Muscle of back (tissue), 11 donors: ENCODE results near the gene AMBP. TPM values are rescaled to one million over a fixed set of nuclear protein-coding genes. Genes with fewer than 3 reads are reported as not detected.
"Not testable (repeated sequence)": the region's sequence is repeated elsewhere in the genome, so short reads cannot be mapped to it uniquely, and the experiment has no call there.

Experiments
- DNase-seq, 3 donors: peaks; one replicate each; pipeline versions ENCODE4 v3.0.0 to v3.0.0-alpha.2; 2013
- polyA plus RNA-seq, 10 donors: library from polyadenylated mRNA; unstranded; fragments of 120-200 nt; gene quantifications; one replicate each; pipeline ENCODE4 v1.2.1, GENCODE V29; 2013; ENCODE audit not compliant: insufficient read length in 10 of 10

The AMBP gene
- polyA plus RNA-seq, 10 donors: 0.15 to 2.4 (median 0.68) TPM; not detected in 7

DNA sequence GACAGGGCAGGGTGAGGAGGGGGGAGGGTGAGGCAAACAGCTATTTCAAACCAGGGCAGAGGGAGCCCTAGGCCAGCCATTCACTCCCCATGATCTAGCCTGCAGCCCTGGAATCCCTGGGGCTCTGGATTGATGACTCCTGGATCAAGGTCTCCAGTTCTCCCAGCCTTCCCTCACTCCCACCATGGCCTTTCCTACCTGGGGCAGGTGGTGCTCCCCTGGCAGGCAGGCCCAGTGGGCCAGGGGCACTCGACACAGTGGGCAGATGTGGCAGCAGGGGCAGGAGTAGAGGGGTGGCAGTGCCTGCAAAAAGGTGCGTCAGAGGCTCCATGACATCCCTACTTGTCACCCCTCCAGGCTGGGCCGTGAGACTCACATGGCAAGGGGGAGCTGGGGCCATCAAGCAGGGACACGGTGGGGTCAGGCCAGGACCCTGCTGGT, 15.0 kb upstream of the AMBP start:
- no peak for DNase-seq

DNA sequence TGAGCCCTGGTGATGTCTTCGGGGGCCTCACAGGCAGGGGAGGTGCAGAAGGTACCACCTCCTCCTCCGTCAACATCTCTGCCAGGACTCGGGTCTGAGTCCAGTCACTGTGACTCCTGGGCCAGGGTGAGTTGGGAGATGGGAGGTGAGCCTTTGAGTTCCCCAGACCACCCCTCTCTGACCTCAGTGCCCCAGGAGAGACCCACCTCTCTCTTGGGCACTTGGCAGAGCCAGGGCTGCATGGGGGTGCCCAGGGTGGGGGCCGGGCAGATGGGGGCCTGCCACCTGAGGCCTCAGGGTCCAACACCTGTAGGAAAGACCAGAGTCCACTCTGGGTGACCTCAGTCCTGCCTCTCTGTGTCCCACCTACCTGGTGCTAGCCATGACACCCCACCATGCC, 14.2 kb upstream of the AMBP start:
- DNase-seq: no peak

DNA sequence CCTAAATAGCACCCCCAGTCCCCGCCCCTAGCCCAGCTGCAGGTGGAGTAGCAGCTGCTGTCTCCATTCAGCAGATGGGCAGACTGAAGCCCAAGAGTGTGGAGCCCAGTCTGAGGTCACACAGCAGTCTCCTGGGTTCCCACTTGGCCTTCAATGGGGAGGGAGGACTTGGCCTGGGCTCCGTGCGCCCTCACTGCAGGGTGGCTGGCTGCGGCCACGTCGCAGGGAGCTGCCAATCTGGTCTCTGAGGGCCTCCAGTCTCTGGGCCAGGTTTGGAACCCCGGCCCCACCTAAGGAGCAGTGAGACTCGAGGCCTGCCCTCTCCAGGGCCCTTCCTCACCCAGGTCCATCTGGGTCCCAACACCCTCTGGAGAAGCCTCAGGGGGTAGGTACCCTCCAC, 13.6 kb upstream of the AMBP start:
- DNase-seq: no peak

DNA sequence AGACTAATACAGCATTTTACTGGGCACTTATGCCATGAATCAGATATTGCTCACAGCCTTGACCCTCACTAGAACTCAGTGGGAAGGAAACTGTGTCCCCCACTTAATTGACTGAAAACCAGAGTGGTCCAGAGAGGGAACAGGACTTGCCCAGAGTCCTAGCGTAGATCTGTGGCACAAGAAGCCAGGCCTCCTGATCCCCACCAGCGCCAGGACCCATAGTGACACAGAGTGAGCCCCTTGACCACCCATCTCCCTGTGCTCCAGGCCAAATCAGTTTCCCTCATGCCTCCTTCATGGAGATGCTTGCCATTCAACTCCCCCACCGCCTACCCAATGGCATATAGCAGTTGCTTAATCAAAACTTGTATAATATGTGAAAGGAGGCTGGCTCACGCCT, 12.7 kb upstream of the AMBP start:
- no peak for DNase-seq

DNA sequence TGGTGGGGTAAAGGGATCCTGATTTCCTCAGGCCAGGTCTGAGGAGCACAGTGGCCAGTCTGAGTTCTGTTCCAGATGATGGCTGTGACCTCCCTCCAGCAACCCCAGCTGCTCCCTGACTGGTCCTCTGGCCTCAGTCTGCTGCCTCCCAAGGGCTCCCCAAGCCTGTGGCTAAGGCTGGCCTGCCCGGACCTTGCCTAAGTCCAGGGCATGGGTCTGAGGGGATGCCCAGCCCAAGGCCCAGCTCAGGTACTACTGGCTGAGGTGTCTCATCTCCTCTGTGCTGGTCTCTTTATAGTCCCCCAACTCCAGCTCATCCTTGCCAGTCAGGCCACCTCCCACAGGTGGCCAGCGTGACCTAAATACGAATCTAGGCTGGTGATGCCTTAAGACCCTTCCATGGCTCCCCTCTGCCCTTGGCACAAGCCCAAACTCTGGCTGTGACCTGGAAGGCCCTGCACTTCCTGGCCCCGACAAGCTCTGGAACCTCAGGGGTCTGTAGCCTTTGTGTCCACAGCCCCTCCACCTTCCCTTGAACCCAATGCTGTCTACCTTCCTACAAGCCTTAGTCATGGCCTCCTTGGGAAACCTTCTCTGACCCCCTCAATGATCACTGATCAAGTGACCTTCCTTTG, 11.2 kb upstream of the AMBP start:
- no peak for DNase-seq

DNA sequence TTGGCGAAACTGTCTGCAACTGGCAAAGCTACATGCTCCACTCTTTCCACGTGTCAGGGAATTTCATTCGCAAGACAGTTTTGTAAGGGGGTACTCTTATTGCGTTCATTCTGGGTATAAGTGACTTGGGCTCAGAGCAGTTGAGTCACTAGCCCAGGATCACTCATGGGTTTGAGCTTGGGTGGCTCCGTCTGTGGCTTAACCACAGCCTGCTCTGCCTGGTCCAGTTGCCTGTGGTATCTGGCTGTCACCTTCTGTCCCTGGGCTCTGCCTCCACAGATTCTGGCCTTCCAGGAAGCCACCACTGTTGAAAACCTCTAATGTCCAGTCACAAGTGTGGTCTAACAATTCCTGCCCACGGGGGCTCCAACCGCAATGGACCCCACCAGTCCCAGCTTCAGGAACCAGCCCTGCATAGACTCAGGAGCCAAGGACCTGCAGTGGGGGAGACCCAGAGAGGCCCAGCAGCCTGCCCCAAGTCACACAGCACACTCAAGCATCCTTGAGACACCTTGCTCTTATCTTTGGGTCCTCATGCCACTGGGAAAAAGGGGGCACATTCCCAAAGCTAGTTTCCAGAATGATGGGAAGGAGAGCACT, 10.6 kb upstream of the AMBP start:
- no peak for DNase-seq

DNA sequence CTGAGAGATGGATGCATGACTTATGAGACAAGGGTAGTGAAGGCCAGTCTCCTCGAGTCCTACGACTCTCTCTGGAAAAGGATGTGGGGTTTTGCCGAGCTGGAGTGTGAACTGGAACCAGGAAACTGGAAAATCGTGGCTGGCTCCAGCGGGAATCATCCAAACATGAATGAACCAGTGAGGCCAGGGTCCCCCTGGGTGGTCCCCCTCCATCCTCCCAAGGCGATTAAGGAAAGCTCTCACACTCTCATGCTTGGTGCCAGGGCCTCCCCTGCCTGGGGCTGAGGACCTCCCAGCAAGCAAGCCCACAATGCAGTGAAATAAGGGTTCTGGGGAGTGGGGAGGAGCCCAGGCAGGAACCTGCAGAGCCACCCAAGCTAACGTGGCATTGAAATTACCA, 9.6 kb upstream of the AMBP start:
- DNase-seq: no peak

DNA sequence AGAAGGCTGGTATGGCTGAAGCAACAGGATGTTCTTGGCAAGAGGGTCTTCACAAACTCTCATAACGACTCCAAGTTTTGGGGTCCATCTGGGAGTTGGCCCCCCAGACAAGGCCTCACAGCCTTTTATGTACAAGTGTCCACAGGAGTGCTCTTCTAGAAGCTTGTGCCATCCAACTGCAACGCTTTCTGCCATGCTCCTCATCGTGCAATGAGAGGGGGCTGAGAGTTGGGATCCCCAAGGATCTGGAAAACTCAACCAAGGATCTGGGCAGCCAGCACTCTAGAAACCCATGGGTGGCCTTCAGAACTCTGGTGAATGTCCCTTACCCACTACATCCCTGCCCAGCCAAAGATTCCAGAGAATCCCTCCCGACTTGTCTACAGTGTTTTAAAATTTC, 8.5 kb upstream of the AMBP start:
- DNase-seq: no peak

DNA sequence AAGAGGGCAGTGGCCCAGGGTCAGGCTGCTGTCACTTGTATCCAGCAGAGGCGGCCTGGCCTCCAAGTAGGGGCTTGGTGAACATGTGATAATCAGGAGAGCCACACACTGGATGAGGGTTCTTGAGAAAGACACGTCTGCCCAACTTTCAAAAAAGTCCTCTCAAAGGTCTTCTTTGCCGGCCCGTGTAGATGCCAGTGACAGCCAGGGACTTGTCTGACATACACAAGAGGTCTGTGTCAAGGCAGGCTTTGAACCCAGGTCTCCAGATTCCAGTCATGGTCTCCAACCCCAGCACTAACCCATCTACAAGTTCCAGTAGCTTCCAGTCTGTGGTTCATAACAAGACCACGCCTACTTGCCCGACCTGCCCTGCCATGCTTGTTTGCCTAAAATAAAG, 7.9 kb upstream of the AMBP start:
- no peak for DNase-seq

DNA sequence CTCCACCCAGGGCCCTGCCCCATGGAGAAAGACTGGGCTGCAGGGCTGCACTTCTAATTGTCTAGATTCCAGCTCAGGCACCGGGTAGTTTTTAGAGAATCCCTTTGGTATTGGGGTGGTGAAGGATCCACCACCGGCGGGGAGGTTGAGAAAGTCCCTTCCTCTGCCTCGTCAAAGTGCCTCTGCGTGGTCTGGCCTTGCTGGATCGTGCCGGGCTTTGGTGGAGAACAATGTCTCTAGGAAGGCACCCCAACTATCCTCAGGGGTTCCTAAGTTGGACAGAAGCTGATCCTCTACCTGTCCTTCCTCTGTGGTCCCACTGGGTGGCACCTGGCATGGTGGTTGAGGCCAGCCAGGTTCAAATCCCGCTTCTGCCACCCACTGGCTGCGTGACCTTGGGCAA, 7.3 kb upstream of the AMBP start:
- no peak for DNase-seq

DNA sequence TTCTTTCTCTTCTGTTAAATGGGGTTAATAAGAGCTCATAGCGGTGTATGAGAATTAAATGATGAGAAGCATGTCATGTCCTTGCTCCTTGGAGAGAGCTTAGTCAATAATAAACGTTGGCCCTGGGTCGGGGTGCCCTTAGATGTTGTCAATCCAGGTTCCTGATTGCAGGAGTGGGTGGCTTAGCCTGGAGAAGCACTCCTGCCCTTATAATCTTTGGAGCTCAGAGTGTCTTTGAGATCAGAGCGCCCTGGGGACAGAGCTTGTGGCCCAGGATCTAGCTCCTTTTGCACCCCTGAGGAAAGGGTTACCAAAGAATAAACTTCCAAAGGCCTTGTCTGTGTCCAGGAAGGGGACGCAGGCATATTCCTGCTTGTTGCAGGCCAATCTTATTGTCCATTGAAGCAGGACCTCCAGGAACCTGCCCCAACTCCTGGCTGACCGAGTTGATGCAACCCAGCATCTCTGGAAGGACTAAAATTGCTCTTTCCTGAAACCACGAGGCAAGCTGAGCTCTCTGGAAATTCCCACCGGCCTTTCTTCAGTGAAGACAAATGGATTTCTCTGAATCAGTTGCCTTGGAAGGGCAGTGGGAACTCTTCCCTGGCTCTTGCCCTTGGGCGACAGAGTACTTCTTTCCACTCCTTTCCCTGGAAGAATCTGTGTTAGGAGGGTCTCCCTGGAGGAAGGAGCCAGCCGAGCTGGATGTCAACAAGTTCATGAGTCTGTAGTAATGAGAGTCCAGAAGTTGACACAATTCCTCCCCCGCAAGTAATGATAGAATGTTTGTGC, 6.4 kb upstream of the AMBP start:
- peak in 2 of 3 donors; percentile 32 to 63 for DNase-seq

DNA sequence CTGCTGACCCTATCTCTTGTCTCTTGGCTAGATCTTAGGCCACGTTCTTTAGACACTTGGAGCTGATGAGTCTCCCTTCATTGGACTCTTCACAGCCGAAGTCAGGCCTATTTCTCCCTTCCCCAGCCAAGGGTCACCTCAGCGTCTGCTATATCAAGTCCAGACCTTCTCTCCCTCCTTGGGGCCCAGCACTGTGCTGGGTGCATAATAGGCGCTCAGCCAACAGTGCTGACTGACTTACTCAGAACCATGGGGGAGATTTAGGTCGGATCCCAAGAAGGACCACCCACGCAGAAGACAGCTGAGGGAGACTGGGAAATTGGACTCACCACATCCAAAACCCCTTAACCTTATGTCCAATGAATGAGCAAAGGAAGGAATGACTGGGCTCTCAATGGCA, 5.6 kb upstream of the AMBP start:
- DNase-seq: no peak

DNA sequence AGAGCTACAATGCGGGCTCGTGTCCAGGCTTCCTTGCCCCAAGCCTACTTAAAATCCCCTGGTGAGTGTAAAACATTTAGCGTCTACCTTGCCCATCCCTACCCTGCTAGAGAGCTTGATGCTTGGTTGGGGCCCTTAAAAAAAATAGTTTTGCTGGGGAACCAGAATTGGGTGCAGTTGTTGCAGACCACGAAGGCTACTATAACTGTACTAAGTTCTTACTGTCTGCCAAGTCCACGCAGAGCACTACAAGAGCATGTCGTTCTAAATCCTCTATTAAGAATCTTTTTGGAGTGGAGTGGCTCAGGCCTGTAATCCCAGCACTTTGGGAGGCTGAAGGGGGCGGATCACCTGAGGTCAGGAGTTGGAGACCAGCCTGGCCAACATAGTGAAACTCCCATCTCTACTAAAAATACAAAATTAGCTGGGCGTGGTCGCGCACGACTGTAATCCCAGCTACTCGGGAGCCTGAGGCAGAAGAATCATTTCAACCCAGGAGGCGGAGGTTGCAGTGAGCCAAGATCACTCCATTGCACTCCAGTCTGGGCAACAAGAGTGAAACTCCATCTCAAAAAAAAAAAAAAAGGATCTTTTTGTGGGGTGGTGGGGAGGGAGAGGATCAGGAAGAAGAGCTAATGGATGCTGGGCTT, 4.8 kb upstream of the AMBP start:
- not testable (repeated sequence) for DNase-seq

DNA sequence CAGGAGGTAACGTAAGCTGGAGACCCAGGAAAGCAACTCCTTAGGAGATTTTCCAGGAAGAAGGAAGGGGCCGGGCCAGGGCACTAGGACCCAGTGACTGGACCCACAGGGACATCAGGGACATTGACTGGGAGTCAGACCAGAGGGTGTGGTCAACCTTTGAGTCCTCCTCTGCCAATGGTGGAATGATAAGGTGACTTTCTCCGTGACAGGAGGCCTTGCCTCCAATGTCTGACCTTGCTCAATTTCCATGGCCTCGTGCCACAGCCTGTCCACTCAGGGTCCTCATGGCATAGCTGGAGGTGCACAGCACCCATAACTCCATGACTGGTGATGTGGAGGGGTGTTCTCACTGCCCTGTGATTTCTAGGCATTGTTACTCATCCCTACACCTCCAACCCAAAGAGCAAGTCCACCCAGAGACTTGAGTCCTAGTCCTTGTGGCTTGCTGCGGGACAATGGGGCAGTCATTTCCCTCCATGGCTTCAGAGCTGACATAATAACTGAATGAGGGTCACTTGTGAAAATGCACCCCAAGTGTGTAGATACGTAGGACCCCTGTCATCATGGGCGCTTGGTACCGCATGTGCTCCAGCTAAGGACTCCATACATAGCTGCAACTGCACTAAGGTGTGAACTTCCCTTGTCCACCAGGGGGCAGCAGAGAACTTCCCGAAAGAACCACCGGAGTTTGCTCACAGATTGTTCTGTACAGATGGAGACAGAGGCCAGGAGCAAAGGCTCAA, 4.1 kb upstream of the AMBP start:
- DNase-seq: peak; percentile 92 to 96 (median 94)

DNA sequence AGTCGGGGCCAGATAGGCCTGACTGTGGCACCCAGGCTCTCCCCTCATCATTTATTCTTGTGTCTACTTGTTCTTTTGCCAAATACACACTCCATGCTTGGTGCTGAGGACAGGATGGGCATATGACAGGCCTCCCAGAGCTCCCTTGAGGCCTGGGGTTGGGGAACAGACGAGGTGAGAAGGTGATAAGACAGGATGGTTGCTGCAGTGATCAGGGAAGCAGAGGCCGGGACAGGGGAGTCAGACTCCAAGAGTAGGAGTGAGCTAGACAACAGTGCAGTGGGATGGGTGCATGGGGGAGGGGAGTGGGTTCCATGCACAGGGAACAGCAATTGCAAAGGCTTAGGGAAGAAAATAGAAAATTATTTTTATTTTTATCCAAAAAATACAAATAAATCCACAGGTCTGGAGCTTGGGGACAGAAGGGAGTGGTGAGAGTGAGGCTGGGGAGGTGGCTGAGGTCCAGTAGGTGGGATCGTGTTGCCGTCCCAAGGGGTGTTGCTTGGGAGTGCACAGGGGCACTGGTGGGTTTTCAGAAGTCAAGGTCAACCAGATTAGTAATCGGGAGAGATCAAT, 3.4 kb upstream of the AMBP start:
- no peak for DNase-seq

DNA sequence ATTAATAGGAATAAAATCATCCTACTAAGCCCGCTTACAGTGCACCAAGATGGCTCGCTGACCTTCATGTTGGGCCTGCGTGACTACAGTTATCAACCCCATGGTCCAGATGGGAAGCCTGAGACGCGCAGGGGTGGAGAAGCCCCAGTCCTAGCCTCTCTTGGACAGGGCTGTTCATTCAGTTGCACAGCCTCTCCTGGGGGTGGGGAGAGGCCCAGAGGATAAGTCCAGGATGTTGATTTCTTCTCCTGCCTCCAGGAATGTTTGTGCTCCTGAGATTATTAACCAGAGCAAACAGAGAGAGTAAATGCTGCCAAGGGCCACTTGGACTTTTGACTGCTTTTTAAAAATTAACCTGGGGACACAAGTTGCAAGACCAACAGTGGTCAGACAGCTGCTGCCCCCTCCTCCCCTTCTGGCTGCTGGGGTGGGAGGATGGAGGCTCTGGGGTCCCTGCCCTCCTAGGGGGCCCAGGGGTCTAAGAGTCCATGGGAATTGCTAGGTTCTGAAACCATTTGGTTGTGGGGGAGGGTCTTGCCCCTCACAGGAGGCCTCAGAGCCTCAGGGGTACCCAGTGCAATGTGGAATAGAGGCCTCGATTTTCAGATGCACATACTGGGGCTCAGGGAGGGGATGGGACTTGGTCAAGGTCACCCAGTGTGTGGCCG, 2.8 kb upstream of the AMBP start:
- DNase-seq: no peak

DNA sequence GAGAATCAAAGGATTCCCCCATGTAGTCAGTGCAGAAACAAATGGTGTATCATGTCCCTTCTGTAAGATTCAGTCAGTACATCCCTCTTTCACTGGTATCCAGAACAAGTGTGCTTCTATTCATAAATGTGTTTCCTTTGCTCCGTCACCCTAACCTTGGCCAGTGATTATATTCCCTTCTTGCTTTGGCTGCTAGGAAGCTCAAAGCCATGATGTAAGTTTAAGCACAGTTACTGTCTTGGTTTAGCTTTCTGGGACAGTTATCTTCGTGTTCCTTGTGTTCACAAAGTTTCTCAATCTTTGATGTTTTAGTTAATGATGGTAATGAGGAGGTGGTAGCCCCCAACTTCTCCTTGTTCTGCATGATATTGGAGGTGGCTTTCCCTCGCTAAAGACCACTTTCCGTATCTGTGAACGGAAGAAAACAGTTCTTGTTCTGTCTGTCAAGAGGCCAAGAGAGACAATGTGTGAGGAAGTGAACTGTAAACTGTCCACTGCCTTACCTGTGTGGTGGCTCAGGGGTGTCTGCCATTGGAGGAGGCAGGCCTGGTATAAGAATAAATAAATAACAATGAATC, 2.2 kb upstream of the AMBP start:
- no peak for DNase-seq

DNA sequence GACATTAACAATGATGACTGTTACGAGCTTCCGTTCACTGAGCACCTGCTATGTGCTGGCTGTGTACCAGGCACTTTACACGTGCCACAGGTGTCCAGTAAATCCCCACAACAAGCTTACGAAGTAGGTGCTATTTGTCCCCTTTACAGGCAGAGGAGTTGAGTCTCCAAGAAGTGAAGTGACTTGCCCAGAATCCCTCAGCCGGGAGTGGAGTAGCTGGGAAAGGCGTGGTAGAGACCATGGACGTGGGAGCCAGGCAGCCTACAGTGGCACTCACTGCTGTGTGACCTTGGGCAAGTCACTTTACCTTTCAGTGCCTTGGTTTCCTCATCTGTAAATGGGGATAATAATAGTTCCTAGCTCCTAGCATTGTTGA, 669 bp upstream of the AMBP start:
- DNase-seq: no peak

DNA sequence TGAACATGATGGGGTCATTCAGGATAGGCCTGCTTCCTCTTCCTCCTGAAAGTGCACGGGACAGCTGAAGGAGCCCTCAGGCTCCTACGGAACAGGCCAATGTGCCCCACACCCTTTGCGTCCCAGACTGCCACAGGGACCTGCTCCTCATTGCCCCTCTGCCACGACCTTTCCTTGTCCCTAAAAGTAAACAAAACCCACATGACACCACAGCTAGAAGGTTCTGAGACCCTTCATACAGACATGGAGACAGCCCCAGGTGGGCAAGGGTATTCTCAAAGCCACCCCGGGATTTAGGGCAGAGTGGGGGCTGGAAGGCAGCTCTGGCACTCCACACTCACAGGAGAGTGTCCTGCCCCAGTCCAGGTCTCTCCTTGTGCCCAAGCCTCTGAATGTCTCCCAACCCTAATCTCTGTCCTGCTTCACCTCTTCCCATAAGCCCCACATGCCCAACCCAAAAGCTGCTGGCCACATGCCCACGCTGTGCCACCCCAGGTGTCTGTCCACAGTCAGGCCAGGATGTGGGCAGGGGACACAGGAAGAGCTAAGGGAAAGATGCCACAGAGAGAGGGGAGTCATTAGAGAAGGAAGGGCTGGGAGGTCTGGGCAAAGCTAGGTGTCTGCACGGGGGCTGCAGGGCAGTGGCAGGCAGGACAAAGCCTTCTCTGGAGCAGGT, 800 bp downstream of the AMBP start:
- no peak for DNase-seq
